Stimulated activated CD4-positive, alpha-beta T cell treated with anti-CD3 and anti-CD28 coated beads, TNF-alpha, amount 100 ng/mL, for 24 hours (primary cell): Measurements from ENCODE around the gene REV3L.
A peak's percentile ranks its signal among the peaks of the same experiment; 100 is the strongest.

Experiments
- DNase-seq, 3 experiments: peaks; one replicate each; pipeline ENCODE4 v3.0.0-alpha.2; 2020; ENCODE audit warnings: low read depth in 3 of 3

The REV3L gene

DNA sequence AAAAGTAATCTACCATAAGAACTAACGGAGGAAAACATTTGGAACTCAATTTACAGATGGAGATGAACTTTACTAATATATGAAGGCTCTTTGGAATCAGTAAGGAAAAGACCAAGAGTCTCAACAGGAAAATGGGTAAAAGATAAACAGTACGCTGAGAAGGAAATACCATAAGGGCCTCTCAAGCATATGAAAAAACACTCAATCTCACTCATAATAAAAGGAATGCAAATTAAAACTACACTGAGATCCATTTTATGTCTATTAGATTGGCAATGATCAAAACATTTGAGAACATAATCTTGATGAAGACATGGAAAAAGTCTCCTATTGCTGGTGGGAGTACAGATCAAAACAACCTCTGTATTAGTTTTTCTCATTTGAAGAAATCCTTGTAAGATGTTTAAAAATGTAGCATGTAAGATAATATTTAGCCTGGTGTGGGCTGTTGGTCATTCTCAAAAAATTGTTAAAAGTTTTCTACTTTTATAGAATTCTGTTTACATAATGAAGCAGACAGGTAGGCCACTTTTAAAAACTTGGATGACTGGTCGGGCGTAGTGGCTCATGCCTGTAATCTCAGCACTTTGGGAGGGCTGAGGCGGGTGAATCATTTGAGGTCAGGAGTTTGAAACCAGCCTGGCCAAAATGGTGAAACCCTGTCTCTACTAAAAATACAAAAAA, 14.5 kb downstream of the REV3L start:
- DNase-seq = no peak

DNA sequence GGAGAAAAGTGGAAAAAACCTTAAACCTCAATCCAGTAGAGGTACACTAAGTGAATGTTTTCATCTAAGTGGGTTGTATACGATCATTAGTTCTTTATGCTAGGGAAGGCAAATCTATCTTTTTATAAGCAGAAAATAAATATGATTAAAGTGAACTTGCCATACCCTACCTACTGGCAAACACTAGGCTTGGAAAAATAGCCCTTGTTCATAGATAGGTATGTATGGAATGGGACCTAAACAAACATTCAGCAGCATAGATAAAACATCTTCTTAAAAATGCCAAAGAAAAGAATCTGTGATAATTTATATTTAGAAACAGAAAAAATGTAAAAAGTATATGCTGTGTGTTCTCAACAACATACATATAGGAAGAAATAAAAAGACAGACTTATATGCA, 18.8 kb downstream of the REV3L start:
- DNase-seq = no peak

DNA sequence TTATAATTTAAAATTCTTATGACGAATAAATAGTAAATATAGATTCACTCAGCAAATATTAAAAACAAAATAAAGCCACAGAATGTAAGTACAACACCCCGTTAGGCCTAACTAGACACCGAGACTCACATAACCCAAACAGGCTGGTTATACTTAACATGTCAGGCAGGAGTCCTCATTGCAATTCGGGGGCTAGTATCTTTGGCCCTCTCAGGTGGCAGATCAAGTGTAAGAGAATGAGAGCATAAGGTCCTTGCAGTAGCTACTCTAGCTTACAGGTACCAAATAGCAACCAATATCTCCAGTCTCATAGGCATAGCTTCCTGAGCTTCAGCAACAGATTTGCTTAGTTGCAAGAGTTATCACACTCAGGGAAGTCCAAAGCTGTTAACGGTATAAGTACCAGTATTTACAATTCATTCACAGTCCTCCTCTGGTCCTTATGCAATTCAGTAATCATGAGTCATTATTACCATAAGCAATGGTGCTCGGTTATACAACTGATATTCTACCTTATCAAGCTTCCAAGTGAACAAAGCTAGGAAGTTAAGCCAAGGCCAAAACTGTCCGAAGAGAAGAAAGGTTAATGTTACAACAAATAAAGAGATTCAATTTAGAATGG, 20.1 kb downstream of the REV3L start:
- DNase-seq = no peak

DNA sequence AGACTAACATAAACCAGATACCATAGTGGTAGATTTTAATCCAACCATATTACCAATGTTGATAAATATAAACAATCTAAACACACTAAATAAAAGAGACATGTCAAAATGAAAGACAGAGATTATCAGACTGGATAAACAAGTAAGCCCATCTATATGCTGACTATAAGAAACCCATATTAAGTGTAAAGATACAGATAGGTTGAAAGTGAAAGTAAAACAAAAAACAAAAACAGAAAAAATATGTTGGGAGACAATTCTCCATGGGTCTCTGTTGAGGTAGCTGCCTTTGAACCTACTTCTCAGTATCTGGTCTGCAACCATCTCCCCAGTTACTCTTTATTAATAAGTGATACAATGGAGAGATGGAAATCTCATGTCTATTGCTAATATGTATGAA, 21.2 kb downstream of the REV3L start:
- no peak for DNase-seq

DNA sequence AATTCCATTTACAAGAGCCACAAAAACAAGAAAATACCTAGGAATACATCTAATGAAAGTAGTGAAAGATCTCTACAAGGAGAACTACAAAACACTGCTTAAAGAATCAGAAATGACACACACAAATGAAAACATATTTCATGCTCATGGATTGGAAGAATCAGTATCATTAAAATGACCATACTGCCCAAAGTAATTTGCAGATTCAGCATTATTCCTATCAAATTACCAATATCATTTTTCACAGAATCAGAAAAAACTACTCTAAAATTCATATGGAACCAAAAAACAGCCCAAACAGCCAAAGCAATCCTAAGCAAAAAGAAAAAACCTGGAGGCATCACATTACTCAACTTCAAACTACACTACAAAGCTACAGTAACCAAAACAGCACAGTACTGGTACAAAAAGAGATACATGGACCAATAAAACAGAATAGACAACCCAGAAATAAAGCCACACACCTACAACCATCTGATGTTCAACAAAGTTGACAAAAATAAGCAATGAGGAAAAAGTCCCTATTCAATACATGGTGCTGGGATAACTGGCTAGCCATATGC, 24.3 kb downstream of the REV3L start:
- DNase-seq = no peak

DNA sequence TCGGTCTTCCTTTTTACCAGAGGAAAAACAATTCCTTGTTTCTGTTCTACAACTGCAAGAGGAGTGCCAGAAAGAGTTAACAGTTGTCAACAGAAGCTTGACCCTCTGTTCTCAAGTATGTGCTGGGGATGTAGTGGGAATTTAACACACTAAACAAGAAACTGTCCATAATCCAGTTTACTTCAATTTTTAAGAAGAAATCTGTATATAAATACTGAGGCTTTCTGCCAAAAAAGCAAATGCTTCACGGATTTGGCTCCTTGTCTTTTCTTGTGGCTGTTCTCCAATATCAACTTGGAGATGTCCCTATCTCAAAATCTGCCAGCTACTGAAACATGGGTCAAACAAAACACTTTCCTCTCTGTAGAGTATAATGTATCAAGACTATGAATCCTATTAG, 26.8 kb downstream of the REV3L start:
- no peak for DNase-seq

DNA sequence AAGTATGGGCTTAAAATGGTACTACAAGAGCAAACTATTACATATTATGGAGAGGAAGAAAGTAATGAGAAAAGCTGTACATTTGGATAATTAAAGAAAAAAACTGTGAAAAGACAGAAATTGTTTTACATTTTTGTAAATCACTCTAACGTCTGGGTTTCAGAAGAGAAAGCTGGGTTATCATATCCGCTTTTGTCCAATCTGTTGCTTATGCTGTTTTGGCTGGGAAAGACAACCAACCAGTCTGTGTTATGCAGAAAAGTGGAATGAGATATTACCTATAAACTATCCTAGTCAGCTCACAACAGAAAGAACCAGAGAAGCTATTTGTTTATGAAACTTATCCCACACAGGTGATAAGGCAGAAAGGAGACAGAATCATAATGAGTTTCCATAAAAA, 32.4 kb downstream of the REV3L start:
- no peak for DNase-seq

DNA sequence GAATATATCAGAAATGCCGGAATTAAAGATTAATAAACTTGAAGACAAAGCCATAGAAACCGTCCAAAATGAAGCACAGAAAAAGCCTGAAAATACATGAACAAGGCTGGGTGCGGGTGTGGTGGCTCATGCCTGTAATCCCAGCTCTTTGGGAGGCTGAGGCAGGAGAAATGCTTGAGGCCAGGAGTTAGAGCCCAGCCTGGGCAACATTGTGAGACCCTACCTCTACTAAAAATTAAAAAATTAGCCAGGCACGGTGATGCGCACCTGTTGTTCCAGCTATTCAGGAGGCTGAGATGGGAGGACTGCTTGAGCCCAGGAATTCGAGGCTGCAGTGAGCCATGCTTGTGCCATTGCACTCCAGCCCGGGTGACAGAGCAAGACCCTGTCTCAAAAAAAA, 32.9 kb downstream of the REV3L start:
- DNase-seq = no peak

DNA sequence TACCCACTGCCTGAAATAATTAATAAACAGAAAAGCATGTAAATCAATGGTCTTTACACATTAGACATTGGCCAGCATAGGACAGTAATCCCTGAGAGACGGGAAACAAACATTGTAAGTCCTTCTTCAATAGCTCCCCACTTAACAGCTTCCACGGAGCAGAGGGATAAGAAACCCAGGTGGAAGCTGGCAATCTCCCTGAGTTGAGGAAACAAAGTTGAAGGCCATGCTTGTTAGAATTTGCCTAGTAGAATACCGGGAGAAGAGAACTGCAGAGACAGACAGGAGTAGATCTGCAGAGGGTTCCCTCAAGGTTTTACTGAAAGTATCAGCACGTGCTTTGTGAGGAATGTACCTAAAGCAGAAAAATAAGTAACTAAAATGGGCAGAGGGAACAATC, 33.9 kb downstream of the REV3L start:
- no peak for DNase-seq

DNA sequence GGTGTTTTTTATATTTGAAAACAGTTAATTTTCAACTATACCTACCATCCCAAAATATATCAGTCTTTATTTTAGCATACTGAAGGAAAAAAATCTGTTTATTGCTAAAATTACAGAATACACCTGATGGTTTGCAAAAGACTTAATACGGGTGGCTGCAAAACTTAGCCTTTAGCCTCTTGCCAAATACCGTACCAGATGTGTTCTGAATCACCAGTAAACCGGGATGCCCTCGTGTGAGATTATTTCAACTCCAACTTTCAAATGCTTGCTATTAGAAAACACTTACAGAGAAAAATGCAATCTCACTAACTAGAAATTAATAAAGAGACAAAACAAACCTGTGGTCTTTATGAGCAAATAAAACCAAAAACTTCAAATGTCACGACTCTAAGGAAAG, 36.0 kb downstream of the REV3L start:
- no peak for DNase-seq

DNA sequence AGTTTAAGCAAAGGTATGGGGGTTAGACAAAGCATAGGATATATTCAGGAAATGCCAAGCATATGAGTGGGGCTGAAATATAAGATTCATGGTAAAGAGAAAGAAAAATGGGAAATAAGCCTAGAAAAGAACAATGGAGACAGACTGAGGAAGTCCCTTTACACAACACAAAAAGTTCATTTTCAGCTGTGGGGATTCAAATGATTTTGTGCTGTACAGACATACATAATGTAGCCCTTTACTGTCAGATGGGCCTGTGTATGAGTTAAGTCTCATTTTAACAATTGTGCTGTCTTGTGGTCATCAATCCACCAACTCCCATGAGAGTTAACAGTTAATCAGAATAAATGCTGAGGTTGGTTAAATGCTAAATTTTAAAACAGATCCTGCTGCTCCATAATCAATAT, 37.2 kb downstream of the REV3L start:
- no peak for DNase-seq

DNA sequence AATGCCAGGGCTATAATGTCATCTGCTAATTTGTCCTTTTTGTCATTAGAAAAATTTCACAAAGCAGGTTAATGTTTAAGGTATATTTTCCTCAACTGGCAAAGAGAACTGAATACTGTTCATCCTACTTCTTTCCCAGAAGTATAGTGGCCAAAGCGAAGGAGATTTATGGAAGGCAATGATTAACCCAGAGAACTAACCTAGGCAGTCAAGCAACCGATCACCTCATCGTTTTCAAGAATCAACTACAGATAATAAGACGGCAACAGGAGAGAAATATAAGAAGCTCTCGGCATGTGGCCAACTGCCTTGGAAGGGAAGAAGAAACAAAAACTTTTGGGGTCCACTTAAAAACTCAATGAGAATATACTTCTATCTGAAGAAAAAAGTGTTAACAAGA, 38.2 kb downstream of the REV3L start:
- DNase-seq = no peak

DNA sequence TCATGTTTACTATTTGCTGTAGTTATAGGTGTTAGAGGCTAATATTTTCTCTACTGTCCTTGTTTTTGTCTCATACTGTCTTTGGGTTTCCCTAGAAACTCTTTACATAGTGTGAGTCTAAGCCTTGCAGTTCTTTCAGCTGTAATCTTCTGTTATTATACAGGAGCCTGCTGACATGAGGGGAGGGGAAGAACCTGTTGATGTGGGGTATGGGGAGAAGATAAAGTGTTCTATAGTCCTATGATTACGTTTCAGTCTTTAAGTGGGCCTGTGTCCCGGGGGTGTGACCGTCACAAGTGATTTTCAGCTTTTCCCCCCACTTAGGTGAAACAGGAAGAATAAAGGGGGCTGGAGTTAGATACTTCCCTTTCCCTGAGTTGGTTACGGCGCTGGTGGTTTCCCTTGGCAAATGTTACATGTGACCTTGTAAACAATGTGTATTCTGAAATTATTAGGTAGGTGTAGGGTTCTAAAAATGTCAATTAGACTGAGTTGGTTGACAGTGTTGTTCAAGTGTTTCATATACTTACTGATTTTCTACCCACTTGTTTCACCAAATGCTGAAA, 41.3 kb downstream of the REV3L start:
- DNase-seq = no peak

DNA sequence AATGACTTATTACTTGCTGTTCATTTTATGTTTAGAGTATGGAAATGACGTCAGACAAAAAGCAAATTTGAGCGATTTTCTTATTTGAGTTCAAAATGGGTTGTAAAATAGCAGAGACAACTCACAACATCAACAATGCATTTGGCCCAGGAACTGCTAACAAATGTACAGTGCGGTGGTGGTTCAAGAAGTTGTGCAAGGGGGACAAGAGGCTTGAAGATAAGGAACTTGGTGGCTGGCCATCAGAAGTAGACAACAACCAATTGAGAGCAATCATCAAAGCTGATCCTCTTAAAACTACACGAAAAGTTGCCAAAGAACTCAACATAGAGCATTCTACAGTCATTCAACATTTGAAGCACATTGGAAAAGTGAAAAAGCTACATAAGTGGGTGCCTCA, 43.8 kb downstream of the REV3L start:
- no peak for DNase-seq

DNA sequence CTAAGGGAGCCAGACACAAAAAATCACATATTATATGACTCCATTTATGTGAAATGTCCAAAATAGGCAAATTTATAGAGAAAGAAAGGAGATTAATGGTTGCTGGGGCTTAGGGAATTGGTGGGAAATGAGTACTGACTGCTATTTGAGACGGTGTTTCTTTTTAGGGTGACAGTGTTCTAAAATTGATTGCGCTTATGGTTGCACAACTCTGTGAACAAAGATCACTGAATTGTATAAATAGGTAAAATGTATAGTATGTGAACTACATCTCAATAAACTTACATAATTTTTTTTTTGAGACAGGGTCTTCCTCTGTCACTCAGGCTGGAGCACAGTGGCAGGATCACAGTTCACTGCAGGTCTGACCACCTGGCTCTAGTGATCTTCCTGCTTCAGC, 45.4 kb downstream of the REV3L start:
- no peak for DNase-seq

DNA sequence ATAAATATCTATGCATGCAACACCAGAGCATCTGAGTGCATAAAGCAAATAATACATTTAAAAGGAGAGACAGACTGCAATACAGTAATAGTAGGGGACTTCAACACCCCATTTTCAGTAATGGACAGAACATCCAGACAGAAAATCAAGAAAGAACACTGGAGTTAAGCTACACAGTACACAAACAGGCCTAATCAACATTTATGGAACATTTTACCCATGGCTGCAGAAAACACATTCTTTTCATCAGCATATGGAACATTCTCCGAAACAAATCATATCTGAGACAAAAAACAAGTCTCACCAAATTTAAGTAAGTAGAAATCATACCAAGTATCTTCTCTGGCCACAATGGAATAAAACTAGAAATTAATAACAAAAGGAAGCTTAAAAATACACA, 50.5 kb downstream of the REV3L start:
- no peak for DNase-seq

DNA sequence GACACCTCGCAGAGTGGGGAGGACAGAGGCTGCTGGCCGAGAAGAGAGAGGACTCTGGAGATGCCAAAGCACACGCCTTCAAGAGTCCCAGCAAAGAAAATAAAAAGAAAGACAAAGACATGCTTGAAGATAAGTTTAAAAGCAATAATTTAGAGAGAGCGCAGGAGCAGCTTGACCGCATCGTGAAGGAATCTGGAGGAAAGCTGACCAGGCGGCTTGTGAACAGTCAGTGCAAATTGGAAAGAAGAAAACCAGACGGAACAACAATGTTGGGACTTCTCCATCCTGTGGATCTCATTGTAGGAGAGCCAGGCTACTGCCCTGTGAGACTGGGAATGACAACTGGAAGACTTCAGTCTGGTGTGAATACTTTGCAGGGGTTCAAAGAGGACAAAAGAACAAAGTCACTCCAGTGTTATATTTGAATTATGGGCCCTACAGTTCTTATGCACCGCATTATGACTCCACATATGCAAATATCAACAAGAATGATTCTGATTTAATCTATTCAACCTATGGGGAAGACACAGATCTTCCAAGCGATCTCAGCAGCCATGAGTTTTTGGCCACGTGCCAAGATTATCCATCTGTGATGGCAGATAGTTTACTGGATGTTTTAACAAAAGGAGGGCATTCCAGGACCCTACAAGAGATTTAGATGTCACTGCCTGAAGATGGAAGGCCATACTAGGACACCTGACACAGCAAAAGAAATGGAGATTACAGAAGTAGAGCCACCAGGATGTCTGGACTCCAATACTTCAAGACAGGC, 52.2 kb downstream of the REV3L start:
- DNase-seq = no peak

DNA sequence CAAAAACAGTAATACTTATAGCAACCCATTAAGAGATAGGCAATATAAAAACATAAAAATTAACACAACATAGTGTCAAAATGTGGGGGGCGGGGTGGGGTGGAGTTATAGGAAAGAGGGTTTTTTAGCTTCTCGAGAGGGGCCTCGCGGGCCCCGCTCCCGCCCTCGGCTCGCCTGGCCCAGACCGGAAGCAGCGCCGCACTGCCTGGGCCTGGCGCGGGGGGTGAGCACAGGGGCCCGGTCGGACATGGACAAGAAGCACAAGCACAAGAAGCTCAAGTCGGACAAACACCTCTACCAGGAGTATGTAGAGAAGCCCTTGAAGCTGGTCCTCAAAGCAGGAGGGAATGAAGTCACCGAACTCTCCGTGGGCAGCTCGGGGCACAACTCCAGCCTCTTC, 53.4 kb downstream of the REV3L start:
- no peak for DNase-seq

DNA sequence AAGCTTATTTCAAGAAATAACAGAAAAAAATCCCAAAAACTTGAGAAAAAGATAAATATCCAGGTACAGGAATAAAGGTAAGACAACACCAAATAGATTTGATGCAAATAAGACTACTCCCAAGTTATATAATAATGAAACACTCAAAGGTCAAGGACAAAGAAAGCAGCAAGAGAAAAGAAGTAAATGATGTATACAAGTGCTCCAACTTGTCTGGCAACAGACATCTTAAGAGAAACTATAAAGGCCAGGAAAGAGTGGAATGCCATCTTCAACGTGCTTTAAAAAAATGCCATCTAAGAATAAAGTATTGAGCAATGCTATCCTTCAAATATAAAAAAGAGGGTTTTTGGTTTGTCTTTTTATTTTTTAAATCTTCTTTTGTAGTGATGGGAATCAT, 54.2 kb downstream of the REV3L start:
- no peak for DNase-seq

DNA sequence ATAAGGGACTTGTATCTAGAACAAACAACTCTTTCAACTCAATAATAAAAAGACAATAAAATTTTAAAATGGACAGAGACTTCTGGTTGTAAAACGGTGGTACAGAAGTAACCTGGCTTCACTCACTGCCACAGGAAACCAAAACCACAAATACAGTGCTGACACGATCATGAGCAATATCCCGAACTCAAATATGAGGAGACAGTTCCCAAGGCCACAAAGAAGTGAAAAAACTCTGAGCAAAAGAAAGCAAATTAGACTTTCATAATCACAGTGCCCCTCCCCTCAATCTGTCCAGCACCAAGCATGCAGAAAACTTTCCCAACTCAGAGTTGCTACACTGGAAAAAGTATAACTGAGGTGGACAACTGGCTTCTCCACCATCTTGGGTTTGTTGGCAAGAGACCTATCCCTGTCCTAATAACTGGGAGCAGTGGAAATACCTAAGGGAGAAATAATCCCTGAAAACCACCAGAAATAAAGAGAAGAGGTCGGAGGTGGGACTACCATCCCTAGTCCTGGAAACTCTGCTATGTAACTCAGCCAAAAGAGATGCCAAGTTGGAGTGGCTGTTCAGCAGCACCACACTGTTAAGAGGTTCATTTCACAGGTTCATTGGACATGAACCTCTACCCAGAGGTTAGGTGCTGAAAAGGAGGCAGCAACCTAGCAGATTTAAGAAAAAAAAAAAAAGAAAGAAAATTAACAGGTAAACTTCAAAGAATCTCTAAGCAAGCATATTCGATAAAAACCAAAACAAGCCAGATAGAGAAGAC, 55.5 kb downstream of the REV3L start:
- peak in 1 of 3 experiments; percentile 5 for DNase-seq

DNA sequence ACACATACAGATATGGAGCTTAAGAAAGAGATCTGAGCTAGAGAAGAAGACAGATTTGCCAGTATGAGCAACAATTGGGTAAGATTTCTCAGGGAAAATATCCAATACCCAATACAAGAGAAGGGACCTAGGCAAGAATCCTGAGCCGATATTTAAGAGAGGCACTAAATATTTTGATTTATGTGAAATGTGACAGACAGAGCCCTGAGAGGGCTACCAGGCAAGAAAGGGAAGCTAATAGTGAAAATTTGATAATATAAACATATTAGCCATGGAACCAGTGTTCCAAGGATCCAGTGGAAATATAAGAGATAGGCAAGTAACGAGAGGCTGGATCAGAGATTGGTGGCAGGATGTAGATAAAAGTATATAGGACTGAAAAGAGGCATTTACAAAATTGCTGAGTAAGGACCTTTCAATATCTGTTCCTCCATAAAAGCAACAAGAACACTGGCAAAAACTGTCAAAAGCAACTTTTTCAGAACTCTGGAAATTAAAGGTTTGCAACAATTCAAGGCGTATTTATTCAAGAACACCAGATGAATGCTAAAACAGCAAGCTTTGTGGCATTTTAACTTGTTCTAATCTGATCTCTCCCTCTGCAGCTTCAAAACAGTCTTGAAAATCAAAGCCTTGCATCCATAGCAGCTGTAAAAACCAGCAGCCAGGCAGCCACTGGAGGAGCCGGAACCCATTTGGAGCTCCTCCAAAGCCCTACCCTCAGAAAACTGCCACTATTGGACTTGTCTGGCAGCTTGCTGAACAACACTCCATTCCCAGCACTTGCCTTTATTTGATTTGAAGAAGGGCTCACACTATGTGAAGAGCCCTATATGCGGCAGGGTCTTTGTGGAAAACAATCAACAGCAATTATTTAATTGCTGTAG, 58.8 kb downstream of the REV3L start:
- DNase-seq = no peak
